NCI-H2029 treated with DMSO at 0.1 percent for 48 hours (cell line): Measurements from ENCODE around the gene EDAR.

Experiments used
- DNase-seq: peaks from one replicate; lab custom pipeline; 2025; lab: John Stamatoyannopoulos, UW

EDAR gene

DNA sequence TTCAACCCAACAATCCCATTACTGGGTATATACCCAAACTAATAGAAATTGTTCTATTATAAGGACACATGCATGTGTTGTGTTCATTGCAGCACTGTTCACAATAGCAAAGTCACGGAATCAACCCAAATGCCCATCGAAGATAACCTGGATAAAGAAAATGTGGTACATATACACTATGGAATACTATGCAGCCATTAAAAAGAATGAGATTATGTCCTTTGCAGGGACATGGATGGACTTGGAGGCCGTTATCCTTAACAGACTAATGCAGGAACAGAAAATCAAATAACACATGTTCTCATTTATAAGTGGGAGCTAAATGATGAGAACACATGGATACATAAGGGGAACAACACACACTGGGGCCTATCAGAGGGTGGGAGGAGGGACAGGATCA, 136.6 kb downstream of the EDAR start:
- DNase-seq = no peak

- no peak for DNase-seq
Observed at GRCh38 chr2:108847000-108847399, 142.0 kb downstream of the EDAR start.

DNA sequence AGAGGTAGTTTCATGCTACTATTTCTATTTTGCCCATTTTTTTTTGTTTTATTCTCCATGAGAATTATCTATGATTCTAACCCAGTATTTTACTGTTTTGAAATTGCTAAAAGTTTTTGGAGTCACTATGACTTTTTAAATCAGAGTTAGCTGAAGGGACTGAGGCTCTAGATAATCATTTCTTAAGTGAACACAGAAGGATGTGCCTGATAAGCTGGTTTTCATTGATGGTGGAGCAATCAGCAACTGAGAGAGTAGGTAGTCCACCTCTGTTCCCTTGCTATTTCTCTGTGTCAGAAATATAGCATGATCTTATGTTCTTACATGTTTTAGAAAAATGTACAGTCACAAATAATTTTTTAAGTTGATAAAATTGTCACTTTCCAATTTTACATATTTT, 143.1 kb downstream of the EDAR start:
- no peak for DNase-seq
